Panc1 (cell line): ENCODE measurements around the gene OR10A6. TPM values are rescaled to one million over a fixed set of nuclear protein-coding genes. Genes with fewer than 3 reads are reported as not detected.

Experiments
- ATAC-seq: fragments of 200-7000 bp; cut with Tn5 transposase; 2 replicates; pipeline ENCODE4 v1.9.1; 2020; ENCODE audit warnings: mild to moderate bottlenecking, moderate library complexity
- BruUV-seq: library from RNA; stranded (reverse); fragments of 400-500 nt; replicated peaks from 2 replicates; lab custom pipeline; 2021; lab: Mats Ljungman, UMichigan
- CTCF ChIA-PET: fragments of 300-600 bp; sonication (Branson Sonifier 250); formaldehyde crosslinking; loops from one replicate; lab custom pipeline; 2022; ENCODE audit warnings: antibody characterized with exemption; lab: Charles Lee
- POLR2A ChIA-PET: fragments of 300-600 bp; sonication (Branson Sonifier 250); formaldehyde crosslinking; loops from one replicate; lab custom pipeline; 2022; ENCODE audit warnings: antibody characterized with exemption; lab: Charles Lee
- DNase-seq: peaks from one replicate; pipeline ENCODE4 v3.0.0-alpha.2; 2010; ENCODE audit warnings: low read depth, low spot score
- H3K27ac ChIP-seq: 2 replicates; pipeline ENCODE4 v1.5.1; 2011; ENCODE audit warnings: mild to moderate bottlenecking, low read length, inconsistent platforms
- H3K27me3 ChIP-seq: fragments of 200-500 bp; sonication (Bioruptor generic); 2 replicates; pipeline ENCODE4 v1.6.0; 2014; ENCODE audit warnings: low read length, inconsistent platforms; ENCODE audit not compliant: control insufficient read depth, insufficient read depth
- H3K36me3 ChIP-seq: fragments of 200-500 bp; sonication (Bioruptor generic); 2 replicates; pipeline ENCODE4 v1.5.1; 2014; ENCODE audit warnings: inconsistent platforms, mild to moderate bottlenecking, low read length, moderate library complexity; ENCODE audit not compliant: control insufficient read depth, insufficient read depth
- H3K4me1 ChIP-seq: 2 replicates; pipeline ENCODE4 v1.5.1; 2011; ENCODE audit warnings: inconsistent platforms, mild to moderate bottlenecking, low read length, moderate library complexity; ENCODE audit not compliant: control insufficient read depth, insufficient read depth
- H3K4me3 ChIP-seq, 2 experiments: 2 replicates each; pipeline ENCODE4 v1.5.1; 2011 to 2012; ENCODE audit warnings: low read depth in 2 of 2, low read length in 2 of 2, mild to moderate bottlenecking in 2 of 2, inconsistent platforms in 1 of 2, moderate library complexity in 1 of 2
- H3K9me3 ChIP-seq: fragments of 200-500 bp; sonication (Bioruptor generic); 2 replicates; pipeline ENCODE4 v1.5.1; 2014; ENCODE audit warnings: low read depth, mild to moderate bottlenecking, inconsistent platforms, low read length, moderate library complexity; ENCODE audit not compliant: control insufficient read depth, insufficient read depth
- CTCF ChIP-seq: fragments of 450-650 bp; IDR thresholded peaks from 2 replicates; pipeline ENCODE4 v1.5.1; 2017; ENCODE audit warnings: mild to moderate bottlenecking
- POLR2AphosphoS5 ChIP-seq: IDR thresholded peaks from 2 replicates; pipeline ENCODE4 v1.6.1; 2012; ENCODE audit warnings: mild to moderate bottlenecking, low read depth, low read length, moderate library complexity
- REST ChIP-seq, 2 experiments: IDR thresholded peaks; 2 replicates each; pipeline ENCODE4 v1.6.1; 2011 to 2012; ENCODE audit warnings: low read depth in 2 of 2, control low read depth in 1 of 2, low read length in 1 of 2, mild to moderate bottlenecking in 1 of 2, moderate library complexity in 1 of 2; ENCODE audit not compliant: insufficient read depth in 1 of 2
- SIN3A ChIP-seq: IDR thresholded peaks from 2 replicates; pipeline ENCODE4 v1.6.1; 2012; ENCODE audit warnings: low read depth, mild to moderate bottlenecking, low read length, moderate library complexity, borderline replicate concordance; ENCODE audit not compliant: insufficient read depth
- TCF7L2 ChIP-seq: IDR thresholded peaks from 2 replicates; pipeline ENCODE4 v1.6.1; 2011; ENCODE audit warnings: mild to moderate bottlenecking, low read depth, low read length, inconsistent platforms
- in situ Hi-C: cut with HindIII; loops from 2 replicates; pipeline ENCODE4 v1.10.0; 2016; ENCODE audit warnings: low sequenced_read_pairs, low pct_unique_long_range_greater_than_20kb
- intact Hi-C: fragments of 100-400 bp; cut with micrococcal nuclease; formaldehyde crosslinking; loops from one replicate; pipeline ENCODE4 v1.10.0; 2022; ENCODE audit not compliant: unreplicated experiment
- total RNA-seq: library from RNA; stranded (reverse); gene quantifications from one replicate; pipeline ENCODE4 v1.2.1, GENCODE V29; 2021; ENCODE audit not compliant: unreplicated experiment

The OR10A6 gene
- total RNA-seq, 1 experiment from 2014 or later, result not detected

GRCh38 chr11:7905549-7905948, 25.5 kb downstream of the OR10A6 start:
- CTCF ChIA-PET, result interaction anchor here (1.5 kb wide), 1 partner anchor 81 kb away, joined by 6 read pairs; the partner anchor contains the start of gene EIF3F
- no peak for TF ChIP-seq TCF7L2
- TF ChIP-seq POLR2AphosphoS5, result no peak
- TF ChIP-seq REST (IDR thresholded peaks at IDR 0.05; ENCODE audit: insufficient read depth in 1 of 2, low read depth in 2 of 2, low read length in 1 of 2), result no peak
- TF ChIP-seq SIN3A, result no peak
- TF ChIP-seq CTCF, result no peak
- intact Hi-C loops, result no loop called here
- in situ Hi-C loops, result no loop called here
- POLR2A ChIA-PET, result no interaction called here
- Histone ChIP-seq H3K9me3 (no peaks in the 10 kb centered on the region), H3K27me3 (no peaks in the 10 kb centered on the region; the same call in 1 of the 2 replicates), H3K4me3 (no peak overlapping the region), H3K4me1 (no peaks in the 10 kb centered on the region), H3K36me3 (no peaks in the 10 kb centered on the region), H3K27ac (no peak overlapping the region)
- no peak for DNase-seq
- no TSS peak for BruUV-seq
- peak; percentile 42; the same call in 1 of the 2 replicates for ATAC-seq

- TF ChIP-seq CTCF (peak; percentile 36; the same call in 1 of the 2 replicates), SIN3A (no peak), TCF7L2 (no peak), REST (IDR thresholded peaks at IDR 0.05; ENCODE audit: insufficient read depth in 1 of 2, low read depth in 2 of 2, low read length in 1 of 2) (no peak)
- POLR2A ChIA-PET, result no interaction called here
- ATAC-seq, result no peak
- no peaks in the 10 kb centered on the region for H3K4me1 ChIP-seq
- intact Hi-C loops (no loop called here), in situ Hi-C loops (no loop called here)
- H3K27me3 ChIP-seq, result no peaks in the 10 kb centered on the region; the same call in 1 of the 2 replicates
- BruUV-seq, result no TSS peak
- no peak overlapping the region for H3K4me3 ChIP-seq
- H3K9me3 ChIP-seq, result no peaks in the 10 kb centered on the region
- CTCF ChIA-PET, result interaction anchor here (1.5 kb wide), 1 partner anchor 82 kb away, joined by 6 read pairs; the partner anchor contains the start of gene EIF3F
- DNase-seq, result no peak
- no peak overlapping the region for H3K27ac ChIP-seq
- H3K36me3 ChIP-seq, result no peaks in the 10 kb centered on the region
Observed at GRCh38 chr11:7904917-7905316, 26.2 kb downstream of the OR10A6 start.
